ENCODE data around the gene PDLIM7. TPM values are rescaled to one million over a fixed set of nuclear protein-coding genes. Genes with fewer than 3 reads are reported as not detected.

Gene PDLIM7
- total and polyA plus RNA-seq, 10 of the 15 experiments (the other 5 are each of a cell fraction or from before 2014, with no cell fraction given), result 0.82 to 36.6 (median 19.3) TPM

DNA sequence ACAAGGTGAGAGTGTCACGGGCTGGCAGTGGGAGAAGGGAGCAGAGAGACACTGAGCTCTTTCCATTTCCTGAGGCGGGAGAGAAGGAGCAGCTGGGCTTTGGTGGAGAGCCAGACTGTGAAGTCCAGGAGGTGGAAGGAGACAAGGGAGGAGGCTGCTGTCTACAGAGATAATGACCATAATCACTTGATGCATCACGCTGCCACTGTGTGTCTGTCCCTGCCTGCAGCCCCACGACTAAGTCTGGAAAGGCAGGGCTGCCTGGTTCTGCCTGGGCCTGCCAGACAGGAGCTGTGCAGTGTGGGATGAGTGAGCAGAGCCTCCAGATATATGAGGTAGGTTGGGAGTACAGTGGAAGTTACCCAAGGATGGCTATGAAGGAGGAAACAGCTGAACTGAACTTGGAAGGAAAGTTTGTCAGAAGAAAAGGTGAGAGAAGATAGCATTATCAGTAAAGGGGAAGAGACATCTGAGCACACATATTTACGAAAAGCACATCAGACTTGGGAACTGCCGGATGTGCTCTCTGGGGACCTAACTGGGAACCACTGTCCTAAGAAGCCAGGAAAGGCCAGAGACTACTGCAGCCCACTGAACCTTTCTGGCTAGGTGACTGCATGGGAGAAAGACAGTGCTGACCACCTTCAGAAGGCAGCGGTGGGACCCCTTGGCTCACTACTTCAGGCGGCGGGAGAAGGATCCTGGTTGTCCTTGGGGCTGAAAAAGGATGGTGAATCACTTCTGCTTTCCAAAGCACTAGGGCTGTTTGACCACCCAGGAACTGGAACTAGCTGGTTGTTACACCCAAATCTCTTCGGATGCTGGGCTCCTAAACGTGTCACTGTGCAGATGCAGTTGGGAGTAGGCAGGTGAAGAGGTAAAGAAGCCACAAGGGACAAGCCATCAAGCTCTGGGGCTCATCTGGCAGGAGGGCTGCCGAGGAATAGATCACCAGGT lies 32.1 kb upstream of the PDLIM7 start:
- ChIA-PET RAD21 (ENCODE audit: unreplicated experiment) (no interaction called here), CTCF (no interaction called here), SMC1A (ENCODE audit: uncharacterized antibody, unreplicated experiment) (no interaction called here), POLR2A (interaction anchor here (0.7 to 1.7 kb wide), 2 partner anchors 16 to 19 kb away, joined by 3 read pairs; no protein-coding TSS in a partner anchor)
- no peak for FAIRE-seq
- no peaks in the 10 kb centered on the region for H3K9me3 ChIP-seq (replicated peaks; ENCODE audit: control insufficient read depth, insufficient read depth, low read length)
- no peak overlapping the region for H3K9ac ChIP-seq (ENCODE audit: control insufficient read depth, insufficient read depth, low read length)
- H2AFZ ChIP-seq (ENCODE audit: control insufficient read depth, low read depth, low read length), result no peak overlapping the region
- TF ChIP-seq ZNF207 (IDR thresholded peaks at IDR 0.05; ENCODE audit: borderline replicate concordance) (no peak), SMAD1 (IDR thresholded peaks at IDR 0.05; ENCODE audit: low read depth, partially characterized antibody) (no peak), EP300 (IDR thresholded peaks at IDR 0.05; ENCODE audit: borderline replicate concordance in 1 of 2, control insufficient read depth in 1 of 2, low read depth in 2 of 2, low read length in 2 of 2) (no peak), ETV6 (conservative IDR thresholded peaks at IDR 0.05 in 1 of 2, IDR thresholded peaks at IDR 0.05 in 1 of 2; ENCODE audit: borderline replicate concordance in 1 of 2, low read depth in 1 of 2) (no peak), TCF7 (IDR thresholded peaks at IDR 0.05; ENCODE audit: borderline replicate concordance) (no peak)
- DNase-seq (ENCODE audit: low read depth, low spot score), result no peak
- ATAC-seq, result no peak
- no peaks in the 10 kb centered on the region for H3K27me3 ChIP-seq (replicated peaks in 1 of 2; ENCODE audit: control insufficient read depth in 2 of 2, insufficient read depth in 2 of 2, low read length in 1 of 2)
- no peak overlapping the region for H3K27ac ChIP-seq (ENCODE audit: control insufficient read depth, insufficient read depth)
- no peaks in the 10 kb centered on the region for H3K79me2 ChIP-seq (ENCODE audit: control insufficient read depth, insufficient read depth, low read length)
- intact Hi-C loops (cut with micrococcal nuclease; ENCODE audit: unreplicated experiment), result no loop called here
- BruUV-seq (replicated peaks), result no TSS peak
- H3K4me1 ChIP-seq (ENCODE audit: control insufficient read depth, insufficient read depth, low read length), result no peaks in the 10 kb centered on the region
- H3K4me2 ChIP-seq (ENCODE audit: control insufficient read depth, insufficient read depth), result no peak overlapping the region
- 84% methylated on average over 12 of the region's 12 CpGs for WGBS (ENCODE audit: insufficient coverage, insufficient replicate concordance, low lambda C conversion rate, missing lambda C conversion rate)
- H4K20me1 ChIP-seq (ENCODE audit: control insufficient read depth, insufficient read depth), result no peaks in the 10 kb centered on the region
- H3K36me3 ChIP-seq (ENCODE audit: control insufficient read depth in 2 of 2, insufficient read depth in 2 of 2, low read length in 1 of 2), result peaks cover 11 to 25% of the 10 kb centered on the region in 2 experiments; a peak in 3 of 4 replicates
- no peak overlapping the region for H3K4me3 ChIP-seq
- in situ Hi-C loops (cut with MboI), result no loop called here

- no peak overlapping the region for H3K4me3 ChIP-seq
- BruUV-seq (replicated peaks), result no TSS peak
- no peaks in the 10 kb centered on the region for H3K79me2 ChIP-seq (ENCODE audit: control insufficient read depth, insufficient read depth, low read length)
- H3K4me1 ChIP-seq (ENCODE audit: control insufficient read depth, insufficient read depth, low read length), result no peaks in the 10 kb centered on the region
- CTCF ChIA-PET, result no interaction called here
- peak; percentile 88 for TF ChIP-seq BCL3 (IDR thresholded peaks at IDR 0.05; ENCODE audit: borderline replicate concordance, insufficient read depth, low read depth, low read length, poor library complexity, severe bottlenecking)
- TF ChIP-seq, protein P1, sequence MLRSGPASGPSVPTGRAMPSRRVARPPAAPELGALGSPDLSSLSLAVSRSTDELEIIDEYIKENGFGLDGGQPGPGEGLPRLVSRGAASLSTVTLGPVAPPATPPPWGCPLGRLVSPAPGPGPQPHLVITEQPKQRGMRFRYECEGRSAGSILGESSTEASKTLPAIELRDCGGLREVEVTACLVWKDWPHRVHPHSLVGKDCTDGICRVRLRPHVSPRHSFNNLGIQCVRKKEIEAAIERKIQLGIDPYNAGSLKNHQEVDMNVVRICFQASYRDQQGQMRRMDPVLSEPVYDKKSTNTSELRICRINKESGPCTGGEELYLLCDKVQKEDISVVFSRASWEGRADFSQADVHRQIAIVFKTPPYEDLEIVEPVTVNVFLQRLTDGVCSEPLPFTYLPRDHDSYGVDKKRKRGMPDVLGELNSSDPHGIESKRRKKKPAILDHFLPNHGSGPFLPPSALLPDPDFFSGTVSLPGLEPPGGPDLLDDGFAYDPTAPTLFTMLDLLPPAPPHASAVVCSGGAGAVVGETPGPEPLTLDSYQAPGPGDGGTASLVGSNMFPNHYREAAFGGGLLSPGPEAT (IDR thresholded peaks at IDR 0.05; ENCODE audit: low read depth), result no peak
- no peak for TF ChIP-seq ZSCAN29 (IDR thresholded peaks at IDR 0.05)
- no peak for TF ChIP-seq JUNB (IDR thresholded peaks at IDR 0.05)
- no peak for TF ChIP-seq ZNF274 (IDR thresholded peaks at IDR 0.05; ENCODE audit: insufficient read depth, insufficient read length)
- no peak for TF ChIP-seq PAX5 (IDR thresholded peaks at IDR 0.05; ENCODE audit: borderline replicate concordance, low read depth, low read length)
- FAIRE-seq (no peak), ATAC-seq (no peak), DNase-seq (ENCODE audit: low read depth, low spot score) (no peak)
- WGBS (ENCODE audit: insufficient coverage, insufficient replicate concordance, low lambda C conversion rate, missing lambda C conversion rate), result 98% methylated on average over 9 of the region's 10 CpGs
- H3K27me3 ChIP-seq (replicated peaks in 1 of 2; ENCODE audit: control insufficient read depth in 2 of 2, insufficient read depth in 2 of 2, low read length in 1 of 2), result no peaks in the 10 kb centered on the region
- SMC1A ChIA-PET (ENCODE audit: uncharacterized antibody, unreplicated experiment), result no interaction called here
- no peaks in the 10 kb centered on the region for H4K20me1 ChIP-seq (ENCODE audit: control insufficient read depth, insufficient read depth)
- POLR2A ChIA-PET, result no interaction called here
- H3K4me2 ChIP-seq (ENCODE audit: control insufficient read depth, insufficient read depth), result no peak overlapping the region
- in situ Hi-C loops (cut with MboI) (no loop called here), intact Hi-C loops (cut with micrococcal nuclease; ENCODE audit: unreplicated experiment) (no loop called here)
- no peak overlapping the region for H2AFZ ChIP-seq (ENCODE audit: control insufficient read depth, low read depth, low read length)
- H3K9me3 ChIP-seq (replicated peaks; ENCODE audit: control insufficient read depth, insufficient read depth, low read length), result no peaks in the 10 kb centered on the region
- H3K27ac ChIP-seq (ENCODE audit: control insufficient read depth, insufficient read depth), result no peak overlapping the region
- H3K9ac ChIP-seq (ENCODE audit: control insufficient read depth, insufficient read depth, low read length), result no peak overlapping the region
- RAD21 ChIA-PET (ENCODE audit: unreplicated experiment), result no interaction called here
- peaks cover 13 to 21% of the 10 kb centered on the region in 2 experiments; a peak in 3 of 4 replicates for H3K36me3 ChIP-seq (ENCODE audit: control insufficient read depth in 2 of 2, insufficient read depth in 2 of 2, low read length in 1 of 2)
These were observed 31.2 kb upstream of the PDLIM7 start for GRCh38 chr5:177528631-177529030.

Measured in GM12878 (cell line).